Stimulated activated CD8-positive, alpha-beta memory T cell treated with anti-CD3 and anti-CD28 coated beads, Interleukin-4, amount 100 ng/mL, for 24 hours (primary cell): ENCODE data around the gene MAP3K19.
"Not testable (repeated sequence)": the region's sequence is repeated elsewhere in the genome, so short reads cannot be mapped to it uniquely, and the experiment has no call there.

ENCODE experiments used
- DNase-seq: peaks from one replicate; pipeline ENCODE4 v3.0.0-alpha.2; 2020; ENCODE audit warnings: low read depth

The MAP3K19 gene

GRCh38 chr2:135052042-135052876 lies 5.0 kb upstream of the MAP3K19 start, which contains the start of gene RAB3GAP1:
RAB3GAP1 (plus strand) TSS chr2:135052292; CDS start chr2:135052308, 16 bp downstream.
- DNase-seq: peak; percentile 86

GRCh38 chr2:135050684-135051083 lies 3.4 kb upstream of the MAP3K19 start:
- DNase-seq: no peak

GRCh38 chr2:135050132-135050531 lies 2.9 kb upstream of the MAP3K19 start:
- no peak for DNase-seq

- DNase-seq: no peak
Measured at GRCh38 chr2:135048122-135048521, 875 bp upstream of the MAP3K19 start.

GRCh38 chr2:135043345-135043744 lies 3.9 kb downstream of the MAP3K19 start:
- DNase-seq: peak; percentile 11

GRCh38 chr2:135037831-135038230 lies 9.4 kb downstream of the MAP3K19 start:
- no peak for DNase-seq

- DNase-seq: not testable (repeated sequence)
Measured at GRCh38 chr2:135033216-135033615, 14.0 kb downstream of the MAP3K19 start.

- DNase-seq: no peak
Measured at GRCh38 chr2:135030826-135031225, 16.4 kb downstream of the MAP3K19 start.

GRCh38 chr2:135029481-135030134 lies 17.6 kb downstream of the MAP3K19 start:
- no peak for DNase-seq

- DNase-seq: no peak
Measured at GRCh38 chr2:135023886-135024485, 23.3 kb downstream of the MAP3K19 start.

GRCh38 chr2:135022952-135023880 lies 24.0 kb downstream of the MAP3K19 start:
- no peak for DNase-seq

- DNase-seq: no peak
Measured at GRCh38 chr2:135021618-135022017, 25.6 kb downstream of the MAP3K19 start.

- no peak for DNase-seq
Measured at GRCh38 chr2:135011633-135012032, 35.6 kb downstream of the MAP3K19 start.

- DNase-seq: no peak
Measured at GRCh38 chr2:135010200-135010942, 36.9 kb downstream of the MAP3K19 start.

GRCh38 chr2:135009339-135009738 lies 37.9 kb downstream of the MAP3K19 start:
- no peak for DNase-seq

- DNase-seq: no peak
Measured at GRCh38 chr2:135005753-135006152, 41.5 kb downstream of the MAP3K19 start.

GRCh38 chr2:135004005-135004746 lies 43.1 kb downstream of the MAP3K19 start:
- DNase-seq: peak; percentile 58

GRCh38 chr2:135002836-135003235 lies 44.4 kb downstream of the MAP3K19 start:
- no peak for DNase-seq

GRCh38 chr2:134999521-134999920 lies 47.7 kb downstream of the MAP3K19 start:
- no peak for DNase-seq

- no peak for DNase-seq
Measured at GRCh38 chr2:134988994-134989605, 58.1 kb downstream of the MAP3K19 start.
